ENCODE data around the gene MDN1.
A peak's percentile ranks its signal among the peaks of the same experiment; 100 is the strongest.
"Not testable (repeated sequence)": the region's sequence is repeated elsewhere in the genome, so short reads cannot be mapped to it uniquely, and the experiment has no call there.

MDN1 gene

DNA sequence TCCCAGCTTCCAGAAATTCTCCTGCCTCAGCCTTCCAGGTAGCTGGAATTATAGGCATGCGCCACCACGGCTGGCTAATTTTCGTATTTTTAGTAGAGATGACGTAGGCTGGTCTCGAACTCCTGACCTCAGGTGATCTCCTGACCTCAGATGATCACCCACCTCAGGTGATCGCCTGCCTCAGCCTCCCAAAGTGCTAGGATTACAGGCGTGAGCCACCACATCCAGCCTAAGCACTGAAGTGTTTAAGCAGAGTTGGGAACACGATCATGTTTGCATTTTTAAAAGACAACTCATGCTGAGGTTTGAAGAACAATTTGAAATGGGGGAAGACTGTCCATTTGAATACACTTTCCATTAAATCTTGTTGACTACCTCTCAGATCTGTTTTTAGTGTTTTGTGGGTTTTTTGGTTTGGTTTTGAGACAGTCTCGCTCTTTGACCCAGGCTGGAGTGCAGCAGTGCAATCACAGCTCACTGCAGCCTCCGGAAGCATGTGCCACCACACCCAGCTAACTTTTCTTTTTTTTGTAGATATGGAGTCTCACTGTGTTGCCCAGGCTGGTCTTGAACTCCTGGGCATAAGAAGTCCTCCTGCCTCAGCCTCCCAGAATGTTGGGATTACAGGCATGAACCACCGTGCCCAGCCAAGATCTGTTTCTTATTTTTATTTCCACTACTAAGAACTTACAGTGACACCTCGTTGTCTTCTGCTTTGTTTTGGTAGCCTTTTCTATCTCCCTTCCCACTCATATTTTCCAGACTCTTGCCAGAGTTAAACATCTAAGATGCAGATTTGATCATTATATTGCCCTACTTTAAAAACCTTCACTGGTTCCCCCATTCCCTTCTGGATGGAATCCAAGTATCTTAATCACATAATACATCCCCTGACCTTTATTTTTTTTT lies 15.5 kb upstream of the MDN1 start:
- Mint-ChIP-seq H3K4me1 (ENCODE audit: low read depth) (peaks cover 50% of the 10 kb centered on the region), H3K27me3 (ENCODE audit: low read depth) (no peaks in the 10 kb centered on the region), H3K9me3 (no peaks in the 10 kb centered on the region), H3K36me3 (ENCODE audit: low read depth) (peaks cover 50% of the 10 kb centered on the region), H3K4me3 (peak overlapping the region; percentile 62), H3K27ac (peak overlapping the region; percentile 81)

DNA sequence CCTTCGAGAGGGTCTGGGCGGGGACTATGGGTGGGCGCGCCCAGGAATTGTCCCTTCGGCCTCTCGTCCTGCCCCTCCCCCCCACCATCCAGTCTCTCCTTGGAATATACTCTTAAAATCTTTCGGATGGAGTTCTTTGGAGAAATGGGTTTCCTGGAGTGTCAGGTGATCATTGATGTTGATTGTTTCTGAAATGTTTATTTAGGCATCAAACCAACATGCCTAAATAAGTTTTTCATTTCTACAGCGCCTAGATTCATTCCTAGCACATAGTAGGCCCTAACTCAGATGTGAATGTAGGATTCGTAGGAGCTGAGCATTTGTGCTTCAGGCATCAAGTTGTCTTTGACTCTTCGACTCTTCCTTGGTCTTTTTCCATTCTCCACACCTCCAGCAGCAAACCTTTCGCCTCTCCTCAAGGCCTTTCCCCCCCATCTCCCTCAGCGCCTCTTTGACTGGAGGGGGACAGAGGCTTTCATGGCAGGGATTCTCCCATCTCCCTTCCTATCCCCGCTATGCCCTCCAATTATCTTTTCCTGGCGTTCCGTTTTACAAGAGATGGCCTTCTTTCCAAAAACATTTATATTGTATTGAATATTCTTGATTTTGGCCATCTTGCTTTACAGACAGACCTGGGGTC lies 10.7 kb upstream of the MDN1 start:
- H3K36me3 Mint-ChIP-seq (ENCODE audit: low read depth) = peaks cover 29% of the 10 kb centered on the region
- H3K27me3 Mint-ChIP-seq (ENCODE audit: low read depth) = no peaks in the 10 kb centered on the region
- peak overlapping the region; percentile 97 for H3K4me3 Mint-ChIP-seq
- peak overlapping the region; percentile 75 for H3K27ac Mint-ChIP-seq
- no peaks in the 10 kb centered on the region for H3K9me3 Mint-ChIP-seq
- H3K4me1 Mint-ChIP-seq (ENCODE audit: low read depth) = peaks cover 29% of the 10 kb centered on the region

- H3K4me1 Mint-ChIP-seq (ENCODE audit: low read depth) = peaks cover 23% of the 10 kb centered on the region
- H3K27me3 Mint-ChIP-seq (ENCODE audit: low read depth) = no peaks in the 10 kb centered on the region
- peaks cover 23% of the 10 kb centered on the region for H3K36me3 Mint-ChIP-seq (ENCODE audit: low read depth)
- peak within 1 kb of the TSS; percentile 94 for H3K27ac Mint-ChIP-seq
- H3K9me3 Mint-ChIP-seq = no peaks in the 10 kb centered on the region
- H3K4me3 Mint-ChIP-seq = peak within 1 kb of the TSS; percentile 97
Measured at GRCh38 chr6:89829472-89830169, 10.0 kb upstream of the MDN1 start, which contains the start of gene CASP8AP2. TSS of gene CASP8AP2 (plus strand) at chr6:89829880.

DNA sequence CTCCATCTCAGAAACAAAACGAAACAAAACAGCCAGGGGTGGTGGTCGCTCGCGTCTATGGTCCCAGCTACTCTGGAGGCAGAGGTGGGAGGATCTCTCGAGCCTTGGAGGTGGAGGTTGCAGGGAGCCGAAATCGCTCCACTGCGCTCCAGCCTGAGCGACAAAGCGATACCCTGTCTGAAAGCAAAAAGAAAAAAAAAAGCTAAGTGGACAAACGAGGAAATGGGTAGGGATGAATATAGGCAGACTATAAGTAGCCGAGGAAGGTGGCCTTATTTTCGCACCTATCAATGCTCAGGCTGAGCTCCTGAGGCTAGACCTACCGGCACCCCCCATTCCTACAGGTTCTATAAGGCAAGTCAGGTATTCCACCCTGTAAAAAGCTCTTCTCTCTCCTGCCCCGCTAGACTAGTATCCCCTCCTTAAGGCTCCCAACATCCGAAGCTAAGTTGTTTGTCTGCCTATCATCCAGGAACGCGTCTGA lies 9.4 kb upstream of the MDN1 start:
- Mint-ChIP-seq H3K36me3 (ENCODE audit: low read depth) (peaks cover 23% of the 10 kb centered on the region), H3K27me3 (ENCODE audit: low read depth) (no peaks in the 10 kb centered on the region), H3K4me1 (ENCODE audit: low read depth) (peaks cover 23% of the 10 kb centered on the region), H3K4me3 (peak overlapping the region; percentile 97), H3K27ac (peak overlapping the region; percentile 94), H3K9me3 (no peaks in the 10 kb centered on the region)

GRCh38 chr6:89828475-89828987 lies 8.9 kb upstream of the MDN1 start:
- Mint-ChIP-seq H3K4me1 (ENCODE audit: low read depth) (peaks cover 21% of the 10 kb centered on the region), H3K36me3 (ENCODE audit: low read depth) (peaks cover 19% of the 10 kb centered on the region), H3K27ac (peak overlapping the region; percentile 94), H3K4me3 (peak overlapping the region; percentile 97)
- H3K27me3 Mint-ChIP-seq (ENCODE audit: low read depth); H3K9me3 Mint-ChIP-seq: not testable (repeated sequence)

GRCh38 chr6:89826029-89826528 lies 6.5 kb upstream of the MDN1 start:
- Mint-ChIP-seq H3K36me3 (ENCODE audit: low read depth) (peaks cover 2% of the 10 kb centered on the region), H3K27ac (no peak overlapping the region), H3K4me1 (ENCODE audit: low read depth) (peaks cover 8% of the 10 kb centered on the region), H3K9me3 (no peaks in the 10 kb centered on the region), H3K27me3 (ENCODE audit: low read depth) (no peaks in the 10 kb centered on the region), H3K4me3 (no peak overlapping the region)

DNA sequence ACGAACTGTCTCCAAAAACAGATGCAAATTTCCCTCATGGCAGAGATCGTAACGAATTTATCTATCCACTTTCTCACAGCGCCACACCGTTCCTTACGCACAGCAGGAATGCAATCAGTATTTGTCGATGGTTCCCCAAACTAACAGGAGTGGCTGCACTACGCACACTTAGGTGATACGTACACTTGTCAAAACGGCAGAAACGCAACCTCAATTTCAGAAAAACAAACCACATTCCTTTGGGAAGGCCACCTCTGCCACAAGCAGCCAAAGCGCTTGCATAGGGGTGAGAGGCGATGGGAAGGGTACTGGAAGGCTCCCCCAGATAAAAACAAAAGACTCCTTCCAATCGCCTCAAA lies 638 bp downstream of the MDN1 start:
- H3K9me3 Mint-ChIP-seq = no peaks in the 10 kb centered on the region
- H3K27ac Mint-ChIP-seq = peak overlapping the region; percentile 95
- no peaks in the 10 kb centered on the region for H3K27me3 Mint-ChIP-seq (ENCODE audit: low read depth)
- H3K4me1 Mint-ChIP-seq (ENCODE audit: low read depth) = peaks cover 20% of the 10 kb centered on the region
- H3K36me3 Mint-ChIP-seq (ENCODE audit: low read depth) = peaks cover 4% of the 10 kb centered on the region
- peak overlapping the region; percentile 93 for H3K4me3 Mint-ChIP-seq

DNA sequence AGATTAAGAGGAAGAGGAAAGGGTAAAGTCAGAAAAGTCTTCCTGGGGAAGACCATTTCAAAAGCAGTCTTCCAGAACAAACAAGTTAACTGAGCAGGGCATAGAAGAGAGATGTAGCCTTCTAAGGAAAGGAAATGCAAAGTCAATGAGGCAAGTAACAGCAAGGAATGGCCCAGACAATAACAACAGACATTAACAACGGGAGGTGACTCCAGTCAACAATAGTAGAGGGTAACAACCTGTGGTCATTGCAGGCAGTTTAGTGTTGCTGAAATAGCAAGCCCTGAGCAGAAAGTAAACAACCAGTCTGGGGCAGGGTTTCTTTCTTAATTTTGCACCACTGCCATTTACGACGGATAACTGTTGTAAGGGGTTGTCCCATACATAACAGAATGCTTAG lies 2.1 kb downstream of the MDN1 start:
- Mint-ChIP-seq H3K27me3 (ENCODE audit: low read depth) (no peaks in the 10 kb centered on the region), H3K4me3 (peak overlapping the region; percentile 53), H3K9me3 (no peaks in the 10 kb centered on the region), H3K4me1 (ENCODE audit: low read depth) (peaks cover 20% of the 10 kb centered on the region), H3K36me3 (ENCODE audit: low read depth) (peaks cover 4% of the 10 kb centered on the region), H3K27ac (peak overlapping the region; percentile 33)

DNA sequence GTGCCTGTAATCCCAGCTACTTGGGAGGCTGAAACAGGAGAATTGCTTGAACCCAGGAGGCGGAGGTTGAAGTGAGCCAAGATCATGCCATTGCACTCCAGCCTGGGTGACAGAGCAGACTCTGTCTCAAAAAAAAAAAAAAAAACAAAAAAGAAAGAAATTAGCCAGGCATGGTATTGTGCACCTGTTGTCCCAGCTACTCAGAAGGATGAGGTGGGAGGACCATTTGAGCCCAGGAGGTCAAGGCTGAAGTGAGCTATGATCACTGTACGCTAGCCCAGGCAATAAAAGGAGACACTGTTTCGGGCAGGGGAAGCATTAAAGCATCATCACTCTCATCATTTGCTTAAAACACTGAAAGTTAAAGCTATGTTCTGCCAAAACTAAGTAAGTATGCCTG lies 6.2 kb downstream of the MDN1 start:
- H3K4me1 Mint-ChIP-seq (ENCODE audit: low read depth); H3K27ac Mint-ChIP-seq; H3K36me3 Mint-ChIP-seq (ENCODE audit: low read depth); H3K9me3 Mint-ChIP-seq; H3K4me3 Mint-ChIP-seq; H3K27me3 Mint-ChIP-seq (ENCODE audit: low read depth): not testable (repeated sequence)

DNA sequence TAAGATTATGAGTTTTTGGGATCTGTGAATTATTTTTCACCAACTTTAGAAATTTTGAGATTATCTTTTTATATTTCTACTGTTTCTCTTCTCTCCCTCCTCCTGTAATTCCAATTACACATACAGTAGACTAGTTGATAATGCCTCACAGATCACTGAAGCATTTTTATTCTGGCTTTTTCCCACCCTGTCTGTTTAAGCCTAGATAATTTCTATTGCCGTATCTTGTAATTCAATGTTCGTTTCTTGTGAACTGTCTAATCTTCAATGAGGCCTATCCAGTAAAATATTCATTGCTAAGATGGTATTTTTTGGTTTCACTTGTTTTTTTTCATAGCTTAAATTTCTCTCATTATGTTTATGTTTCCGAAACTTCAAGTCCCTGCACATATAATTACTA lies 12.0 kb downstream of the MDN1 start:
- Mint-ChIP-seq H3K4me3 (no peak overlapping the region), H3K9me3 (no peaks in the 10 kb centered on the region), H3K27me3 (ENCODE audit: low read depth) (no peaks in the 10 kb centered on the region), H3K4me1 (ENCODE audit: low read depth) (peaks cover 4% of the 10 kb centered on the region), H3K36me3 (ENCODE audit: low read depth) (peaks cover 4% of the 10 kb centered on the region), H3K27ac (no peak overlapping the region)

GRCh38 chr6:89805814-89806371 lies 13.7 kb downstream of the MDN1 start:
- H3K4me3 Mint-ChIP-seq = no peak overlapping the region
- H3K9me3 Mint-ChIP-seq = no peaks in the 10 kb centered on the region
- H3K36me3 Mint-ChIP-seq (ENCODE audit: low read depth) = peaks cover 4% of the 10 kb centered on the region
- peaks cover 3% of the 10 kb centered on the region for H3K4me1 Mint-ChIP-seq (ENCODE audit: low read depth)
- no peak overlapping the region for H3K27ac Mint-ChIP-seq
- H3K27me3 Mint-ChIP-seq (ENCODE audit: low read depth) = no peaks in the 10 kb centered on the region

GRCh38 chr6:89803271-89803670 lies 16.3 kb downstream of the MDN1 start:
- H3K4me1 Mint-ChIP-seq (ENCODE audit: low read depth) = peaks cover 5% of the 10 kb centered on the region
- H3K27me3 Mint-ChIP-seq (ENCODE audit: low read depth) = no peaks in the 10 kb centered on the region
- no peaks in the 10 kb centered on the region for H3K9me3 Mint-ChIP-seq
- H3K36me3 Mint-ChIP-seq (ENCODE audit: low read depth) = peaks cover 7% of the 10 kb centered on the region
- no peak overlapping the region for H3K4me3 Mint-ChIP-seq
- no peak overlapping the region for H3K27ac Mint-ChIP-seq

- no peak overlapping the region for H3K4me3 Mint-ChIP-seq
Measured at GRCh38 chr6:89799756-89800155, 19.8 kb downstream of the MDN1 start.

GRCh38 chr6:89799096-89799495 lies 20.5 kb downstream of the MDN1 start:
- no peaks in the 10 kb centered on the region for H3K27me3 Mint-ChIP-seq (ENCODE audit: low read depth)
- H3K4me1 Mint-ChIP-seq (ENCODE audit: low read depth) = peaks cover 18% of the 10 kb centered on the region
- H3K27ac Mint-ChIP-seq = no peak overlapping the region
- no peak overlapping the region for H3K4me3 Mint-ChIP-seq
- no peaks in the 10 kb centered on the region for H3K9me3 Mint-ChIP-seq
- peaks cover 21% of the 10 kb centered on the region for H3K36me3 Mint-ChIP-seq (ENCODE audit: low read depth)

More at GRCh38 chr6:89799756-89800155, 19.8 kb downstream of the MDN1 start:
- peaks cover 11% of the 10 kb centered on the region for H3K4me1 Mint-ChIP-seq (ENCODE audit: low read depth)
- H3K27me3 Mint-ChIP-seq (ENCODE audit: low read depth) = no peaks in the 10 kb centered on the region
- peaks cover 19% of the 10 kb centered on the region for H3K36me3 Mint-ChIP-seq (ENCODE audit: low read depth)
- no peaks in the 10 kb centered on the region for H3K9me3 Mint-ChIP-seq
- no peak overlapping the region for H3K27ac Mint-ChIP-seq
